ENCODE results near the gene DLX1. TPM values are rescaled to one million over a fixed set of nuclear protein-coding genes. Genes with fewer than 3 reads are reported as not detected.

DLX1 gene
- total and polyA plus RNA-seq, 3 donors from 2014 or later = 0.21 TPM; not detected in 2

DNA sequence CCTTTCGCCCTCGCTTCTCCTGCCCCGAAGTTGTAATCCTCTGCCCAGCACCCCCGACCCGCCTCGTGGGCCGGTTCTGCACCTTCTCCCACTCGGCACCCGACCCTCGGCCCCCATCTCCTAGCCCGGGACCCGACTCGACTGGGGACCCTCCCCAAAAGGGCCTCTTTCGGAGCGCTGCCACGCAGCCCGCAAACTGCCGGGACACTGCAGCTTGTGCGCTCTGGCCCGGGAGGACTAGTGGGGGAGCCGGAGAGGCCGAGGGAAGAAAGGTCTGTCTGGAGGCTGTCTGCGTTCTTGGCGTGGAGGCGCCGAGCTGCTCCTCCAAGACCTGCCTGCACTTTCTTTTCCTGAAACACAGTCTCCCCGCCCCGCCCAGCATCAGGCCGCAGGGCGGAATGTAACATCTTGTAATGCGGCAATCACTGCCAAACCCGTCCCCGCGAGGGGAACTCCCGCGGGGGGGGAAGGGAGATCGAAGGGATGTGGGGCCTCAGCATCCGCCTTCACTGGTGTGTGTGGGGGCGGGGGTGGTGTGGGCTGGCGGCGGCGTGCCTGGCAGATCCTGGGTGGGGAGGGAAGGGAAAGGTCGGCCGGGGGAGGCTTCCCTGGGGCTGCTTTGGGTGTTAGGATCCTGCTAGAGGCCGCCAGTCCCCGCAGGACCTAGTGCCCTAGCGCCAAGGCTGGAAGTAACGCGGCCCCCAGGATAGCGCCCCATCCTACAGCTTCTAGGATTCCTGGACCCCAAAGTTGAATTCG is 10.0 kb downstream of the DLX1 start:
- intact Hi-C loops (cut with DNase I; ENCODE audit: low total_unique reads) = no loop called here
- Histone ChIP-seq H3K27ac (no peak overlapping the region), H3K27me3 (no peaks in the 10 kb centered on the region)

DNA sequence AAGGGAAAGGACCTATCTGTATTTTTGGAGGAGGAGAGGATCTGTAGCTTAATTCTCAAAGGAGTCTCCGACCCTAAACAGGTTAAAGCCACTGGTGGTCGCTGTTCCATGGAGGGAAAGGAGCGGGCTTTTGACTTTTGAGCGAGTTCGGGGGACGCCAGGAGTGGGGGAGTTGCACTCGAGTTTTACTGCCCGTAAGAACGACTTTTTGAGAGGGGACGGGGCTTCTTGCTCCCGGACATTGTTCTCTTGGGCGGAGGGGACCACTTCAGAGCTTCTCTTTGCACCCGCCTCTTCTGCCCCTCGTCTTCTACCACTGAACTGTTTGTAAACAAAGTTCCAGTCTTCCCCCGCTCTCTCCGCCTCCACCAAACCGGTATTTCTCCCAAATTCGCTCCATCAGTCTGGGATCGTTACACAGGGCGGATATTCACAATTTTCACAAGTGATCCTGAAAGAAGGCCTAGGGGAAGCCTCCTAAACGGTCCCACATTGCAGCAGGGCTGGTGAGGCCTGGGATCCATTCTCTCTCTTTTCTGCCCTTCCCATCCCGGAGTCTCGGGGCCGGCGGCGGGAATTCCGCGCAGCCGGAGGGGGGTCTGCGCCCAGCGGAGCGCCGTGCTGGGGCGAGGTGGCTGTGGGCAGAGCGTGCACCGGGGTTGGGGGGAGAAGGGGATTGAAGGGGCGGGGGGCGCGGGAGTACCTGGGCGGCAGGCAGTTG is 10.8 kb downstream of the DLX1 start:
- no peak overlapping the region for H3K27ac ChIP-seq
- DNase-seq = no peak
- no peaks in the 10 kb centered on the region for H3K9me3 ChIP-seq
- 5 to 8% methylated on average over 39 to 40 of the region's 40 CpGs for WGBS, 2 donors
- H3K4me3 ChIP-seq = no peak overlapping the region
- H3K36me3 ChIP-seq (ENCODE audit: low read depth, missing control alignments) = no peaks in the 10 kb centered on the region
- no peaks in the 10 kb centered on the region for H3K27me3 ChIP-seq
- no peak for TF ChIP-seq POLR2A (IDR thresholded peaks at IDR 0.05)
- TF ChIP-seq CTCF (IDR thresholded peaks at IDR 0.05) = no peak
- intact Hi-C loops (cut with DNase I; ENCODE audit: low total_unique reads) = no loop called here
- peaks cover 14% of the 10 kb centered on the region for H3K4me1 ChIP-seq

More for the DNA sequence above, 10.0 kb downstream of the DLX1 start:
- H3K4me1 ChIP-seq = peaks cover 14% of the 10 kb centered on the region
- DNase-seq = peak; percentile 61
- H3K9me3 ChIP-seq = no peaks in the 10 kb centered on the region
- no peak for TF ChIP-seq CTCF (IDR thresholded peaks at IDR 0.05)
- TF ChIP-seq POLR2A (IDR thresholded peaks at IDR 0.05) = no peak
- peak overlapping the region; percentile 10 to 29 for H3K4me3 ChIP-seq
- H3K36me3 ChIP-seq (ENCODE audit: low read depth, missing control alignments) = no peaks in the 10 kb centered on the region
- 1 to 2% methylated on average over 14 to 50 of the region's 51 CpGs for WGBS, 2 donors

GRCh38 chr2:172096626-172097547 is 11.6 kb downstream of the DLX1 start:
- intact Hi-C loops (cut with DNase I; ENCODE audit: low total_unique reads) = no loop called here
- no peak overlapping the region for H3K4me3 ChIP-seq
- no peak overlapping the region for H3K27ac ChIP-seq

More at GRCh38 chr2:172096626-172097547, 11.6 kb downstream of the DLX1 start:
- peaks cover 2% of the 10 kb centered on the region for H3K27me3 ChIP-seq
- H3K9me3 ChIP-seq = no peaks in the 10 kb centered on the region
- WGBS, 2 donors = 4 to 5% methylated on average over 37 to 55 of the region's 55 CpGs
- H3K36me3 ChIP-seq (ENCODE audit: low read depth, missing control alignments) = no peaks in the 10 kb centered on the region
- no peak for DNase-seq
- H3K4me1 ChIP-seq = peaks cover 21% of the 10 kb centered on the region
- TF ChIP-seq POLR2A (IDR thresholded peaks at IDR 0.05) (no peak), CTCF (IDR thresholded peaks at IDR 0.05) (no peak)

Measured in testis (tissue), 3 donors.